ENCODE results near the gene GNPTG. TPM values are rescaled to one million over a fixed set of nuclear protein-coding genes. Genes with fewer than 3 reads are reported as not detected.

Gene GNPTG
- total and polyA plus RNA-seq, 2 of the 8 experiments (the other 6 are each of a cell fraction or from before 2014, with no cell fraction given) = 26.2 to 51.2 TPM

DNA sequence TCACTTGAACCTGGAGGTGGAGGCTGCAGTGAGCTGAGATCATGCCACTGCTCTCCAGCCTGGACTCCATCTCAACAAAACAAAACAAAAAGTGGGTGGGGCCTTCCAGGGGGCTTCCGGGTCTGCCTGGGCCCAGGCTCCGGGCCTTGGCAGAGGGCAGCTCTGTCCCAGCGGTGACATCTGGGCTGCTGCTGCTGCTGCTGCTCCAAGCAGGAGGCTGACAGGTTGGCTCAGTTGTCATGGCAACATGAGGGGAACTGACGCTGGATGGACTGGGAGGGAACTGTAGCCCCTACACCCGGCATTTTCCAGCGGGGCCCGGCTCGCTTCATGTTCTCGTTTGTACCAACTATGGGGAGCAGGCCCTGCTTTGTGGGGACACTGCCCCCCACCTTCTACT lies 14.2 kb upstream of the GNPTG start:
- Histone ChIP-seq H3K4ac (replicated peaks; ENCODE audit: insufficient read length, low read depth, low read length) (no peak overlapping the region), H3K27ac (ENCODE audit: low read depth, low read length) (no peak overlapping the region), H2BK12ac (ENCODE audit: low read depth, low read length) (no peak overlapping the region), H2BK15ac (ENCODE audit: low read length) (no peak overlapping the region), H2AFZ (ENCODE audit: low read length) (no peak overlapping the region), H3K23me2 (ENCODE audit: low read depth, low read length) (peaks cover 6% of the 10 kb centered on the region; the same call in 1 of the 2 replicates), H3K79me2 (ENCODE audit: control insufficient read depth in 1 of 2, insufficient read depth in 2 of 2, low read length in 2 of 2) (no peaks in the 10 kb centered on the region), H2AK5ac (ENCODE audit: low read depth, low read length) (no peak overlapping the region), H3K18ac (ENCODE audit: extremely low read depth, low read length) (no peak overlapping the region), H3K36me3 (ENCODE audit: control insufficient read depth in 2 of 4, insufficient read depth in 4 of 4, low read length in 3 of 4) (no peaks in the 10 kb centered on the region), H3K9me3 (ENCODE audit: insufficient read depth in 2 of 2, low read depth in 1 of 2, low read length in 1 of 2) (no peaks in the 10 kb centered on the region), H4K8ac (ENCODE audit: extremely low read depth, insufficient read depth, low read length) (no peak overlapping the region), H4K20me1 (replicated peaks in 1 of 2; ENCODE audit: control insufficient read depth in 1 of 2, insufficient read depth in 2 of 2, low read length in 2 of 2) (peaks cover 7 to 21% of the 10 kb centered on the region in 2 experiments), H3K4me3 (ENCODE audit: extremely low read depth in 1 of 4, insufficient read depth in 2 of 4, low read depth in 3 of 4, low read length in 4 of 4) (no peak overlapping the region), H4K91ac (replicated peaks; ENCODE audit: insufficient read length, low read length) (no peak overlapping the region), H3K4me1 (replicated peaks in 1 of 4; ENCODE audit: control insufficient read depth in 3 of 4, insufficient read depth in 4 of 4, low read length in 3 of 4) (peaks cover 0 to 11% (median 4%) of the 10 kb centered on the region in 4 experiments; a peak in 4 of 7 replicates), H2BK20ac (ENCODE audit: low read length) (no peak overlapping the region), H2BK5ac (ENCODE audit: low read depth, low read length) (no peak overlapping the region), H3K23ac (ENCODE audit: insufficient read length) (no peak overlapping the region), H4K5ac (ENCODE audit: insufficient read length, low read depth, low read length) (no peak overlapping the region), H3K4me2 (ENCODE audit: insufficient read depth in 1 of 2, low read depth in 2 of 2, low read length in 2 of 2) (no peak overlapping the region), H2BK120ac (replicated peaks; ENCODE audit: low read depth, low read length) (no peak overlapping the region), H3K56ac (replicated peaks; ENCODE audit: insufficient read length, low read depth, low read length) (no peak overlapping the region), H3K79me1 (ENCODE audit: low read depth, low read length) (no peaks in the 10 kb centered on the region), H3K27me3 (replicated peaks in 1 of 4; ENCODE audit: control insufficient read depth in 3 of 4, extremely low read depth in 1 of 4, insufficient read depth in 3 of 4, low read length in 3 of 4) (peaks cover 19 to 48% (median 37%) of the 10 kb centered on the region in 4 experiments), H3K14ac (ENCODE audit: insufficient read length) (no peak overlapping the region), H3K9ac (replicated peaks in 1 of 4; ENCODE audit: extremely low read depth in 1 of 4, low read depth in 3 of 4, low read length in 3 of 4) (no peak overlapping the region)
- DNase-seq (ENCODE audit: low read depth in 1 of 2, low spot score in 2 of 2) = no peak
- peak in 1 of 2 experiments; percentile 52; a peak in 1 of 4 replicates for TF ChIP-seq SIN3A (conservative IDR thresholded peaks at IDR 0.05 in 1 of 2, IDR thresholded peaks at IDR 0.05 in 1 of 2; ENCODE audit: low read depth in 1 of 2, low read length in 2 of 2)
- no peak for TF ChIP-seq SP2 (IDR thresholded peaks at IDR 0.05; ENCODE audit: low read length)
- CTCF ChIA-PET (ENCODE audit: partially characterized antibody) = interaction anchor here (0.7 to 5.2 kb wide), 8 partner anchors 8 to 72 kb away, joined by 3 to 43 read pairs (median 4); no protein-coding TSS in a partner anchor
- POLR2A ChIA-PET (ENCODE audit: partially characterized antibody) = interaction anchor here (0.9 to 1.2 kb wide), 2 partner anchors 10 to 11 kb away, joined by 3 to 4 read pairs; no protein-coding TSS in a partner anchor
- WGBS, 2 experiments (ENCODE audit: extremely low coverage in 1 of 2, insufficient coverage in 1 of 2, insufficient read length in 1 of 2, insufficient replicate concordance in 2 of 2, low coverage in 1 of 2, low lambda C conversion rate in 2 of 2, missing lambda C conversion rate in 1 of 2) = 87% methylated on average over 9 of the region's 9 CpGs; no CpG with 5 or more reads in 1 of the 2 experiments
- FAIRE-seq = no peak
